GM23338 (cell line): ENCODE results near the gene ZBTB20. TPM values are rescaled to one million over a fixed set of nuclear protein-coding genes. Genes with fewer than 3 reads are reported as not detected.

Experiments
- ATAC-seq: fragments of 200-7000 bp; cut with Tn5 transposase; 3 replicates; pipeline ENCODE4 v1.9.1; 2020
- DNase-seq: peaks from one replicate; pipeline ENCODE4 v3.0.0-alpha.2; 2015; ENCODE audit warnings: low spot score
- H2AFZ ChIP-seq: fragments of 200-600 bp; sonication (generic); 2 replicates; pipeline ENCODE4 v1.8.0; 2016; ENCODE audit warnings: antibody characterized with exemption, mild to moderate bottlenecking, moderate library complexity
- H3F3A ChIP-seq: fragments of 200-600 bp; sonication (generic); replicated peaks from 2 replicates; pipeline ENCODE4 v1.8.0; 2017; ENCODE audit warnings: antibody characterized with exemption, mixed run types, low read depth
- H3K27ac ChIP-seq: fragments of 200-600 bp; sonication (generic); 2 replicates; pipeline ENCODE4 v1.6.1; 2016; ENCODE audit warnings: low read depth
- H3K27me3 ChIP-seq: fragments of 200-600 bp; sonication (generic); 2 replicates; pipeline ENCODE4 v1.8.0; 2016; ENCODE audit warnings: mild to moderate bottlenecking, mixed run types, moderate library complexity; ENCODE audit not compliant: insufficient read depth
- H3K36me3 ChIP-seq: fragments of 200-600 bp; sonication (generic); 2 replicates; pipeline ENCODE4 v1.8.0; 2016; ENCODE audit warnings: mild to moderate bottlenecking; ENCODE audit not compliant: insufficient read depth
- H3K4me1 ChIP-seq: fragments of 200-600 bp; sonication (generic); 2 replicates; pipeline ENCODE4 v1.8.0; 2016; ENCODE audit warnings: mild to moderate bottlenecking, moderate library complexity; ENCODE audit not compliant: insufficient read depth
- H3K4me2 ChIP-seq: fragments of 200-600 bp; sonication (generic); 2 replicates; pipeline ENCODE4 v1.7.1; 2017; ENCODE audit warnings: mixed run types
- H3K4me3 ChIP-seq: fragments of 200-600 bp; sonication (generic); 2 replicates; pipeline ENCODE4 v1.6.1; 2016; ENCODE audit warnings: mixed run types
- H3K79me2 ChIP-seq: fragments of 200-600 bp; sonication (generic); replicated peaks from 2 replicates; pipeline ENCODE4 v1.8.0; 2017; ENCODE audit warnings: mild to moderate bottlenecking; ENCODE audit not compliant: insufficient read depth
- H3K9me2 ChIP-seq: fragments of 200-600 bp; sonication (generic); 2 replicates; pipeline ENCODE4 v1.8.0; 2017; ENCODE audit not compliant: insufficient read depth
- H4K20me1 ChIP-seq: fragments of 200-600 bp; sonication (generic); replicated peaks from 2 replicates; pipeline ENCODE4 v1.8.0; 2017; ENCODE audit warnings: mild to moderate bottlenecking; ENCODE audit not compliant: insufficient read depth
- H3K27ac Mint-ChIP-seq: 2 replicates; pipeline ENCODE4 v1.8.0; 2020; ENCODE audit warnings: inconsistent platforms, mild to moderate bottlenecking, moderate library complexity, mixed read lengths
- H3K27me3 Mint-ChIP-seq: 3 replicates; pipeline ENCODE4 v1.8.0; 2022; ENCODE audit warnings: low read depth, mild to moderate bottlenecking, moderate library complexity, mixed read lengths, inconsistent platforms; ENCODE audit not compliant: insufficient read depth, poor library complexity
- H3K36me3 Mint-ChIP-seq: 3 replicates; pipeline ENCODE4 v1.8.0; 2021; ENCODE audit warnings: low read depth, mild to moderate bottlenecking, inconsistent platforms, moderate library complexity, mixed read lengths
- H3K4me1 Mint-ChIP-seq: 3 replicates; pipeline ENCODE4 v1.8.0; 2020; ENCODE audit warnings: mild to moderate bottlenecking, inconsistent platforms, mixed read lengths
- H3K4me3 Mint-ChIP-seq: 3 replicates; pipeline ENCODE4 v1.8.0; 2021; ENCODE audit warnings: moderate library complexity, mild to moderate bottlenecking, inconsistent platforms, mixed read lengths
- H3K9me3 Mint-ChIP-seq: 3 replicates; pipeline ENCODE4 v1.8.0; 2020; ENCODE audit warnings: moderate library complexity, mild to moderate bottlenecking, inconsistent platforms, mixed read lengths
- CREB1 ChIP-seq: fragments of 250-450 bp; sonication (Bioruptor Pico); IDR thresholded peaks from 2 replicates; pipeline ENCODE4 v1.5.0; 2020; ENCODE audit warnings: low read depth, mild to moderate bottlenecking, moderate library complexity
- EZH2 ChIP-seq: fragments of 200-600 bp; sonication (generic); IDR thresholded peaks from one replicate; pipeline ENCODE4 v1.8.0; 2017; ENCODE audit warnings: antibody characterized with exemption, mild to moderate bottlenecking, low read depth; ENCODE audit not compliant: unreplicated experiment
- EZH2phosphoT487 ChIP-seq: fragments of 200-600 bp; sonication (generic); IDR thresholded peaks from one replicate; pipeline ENCODE4 v1.8.1; 2018; ENCODE audit warnings: antibody characterized with exemption; ENCODE audit not compliant: unreplicated experiment
- JUNB ChIP-seq: IDR thresholded peaks from one replicate; pipeline ENCODE4 v1.6.1; 2016; ENCODE audit warnings: antibody characterized with exemption; ENCODE audit not compliant: unreplicated experiment
- NANOG ChIP-seq: IDR thresholded peaks from 2 replicates; pipeline ENCODE4 v1.6.1; 2016; ENCODE audit warnings: antibody characterized with exemption, borderline replicate concordance
- POLR2AphosphoS5 ChIP-seq: IDR thresholded peaks from 2 replicates; pipeline ENCODE4 v1.6.1; 2016; ENCODE audit warnings: antibody characterized with exemption, low read depth
- STAT1 ChIP-seq: IDR thresholded peaks from one replicate; pipeline ENCODE4 v1.6.1; 2016; ENCODE audit warnings: antibody characterized with exemption; ENCODE audit not compliant: unreplicated experiment
- ZNF114 ChIP-seq: fragments of 250-450 bp; sonication (Bioruptor Pico); IDR thresholded peaks from 2 replicates; pipeline ENCODE4 v1.5.0; 2020; ENCODE audit warnings: mild to moderate bottlenecking, moderate library complexity
- ZNF331 ChIP-seq: fragments of 250-450 bp; sonication (Bioruptor Pico); IDR thresholded peaks from 2 replicates; pipeline ENCODE4 v1.5.0; 2020; ENCODE audit warnings: low read depth, mild to moderate bottlenecking, moderate library complexity
- polyA plus RNA-seq: library from polyadenylated mRNA; unstranded; fragments of >200 nt; fragmentation: Nextera tagmentation; extraction: Ambion mirVana; gene quantifications from 2 replicates; pipeline ENCODE4 v1.2.1, GENCODE V29; 2016
- total RNA-seq: library from RNA; depleted of rRNA; stranded (reverse); fragments of >200 nt; shearing (Covaris generic); gene quantifications from 2 replicates; pipeline ENCODE4 v1.2.3, GENCODE V29; 2014
- TF ChIP-seq, protein P1 (sequence below), 2 experiments: fragments of 200-600 bp in 1 of 2; sonication (generic) in 1 of 2; conservative IDR thresholded peaks; 2 replicates each; pipeline versions ENCODE4 v1.5.1 to v1.6.1; 2016 to 2017; ENCODE audit warnings: antibody characterized with exemption in 2 of 2, low read depth in 2 of 2, mild to moderate bottlenecking in 2 of 2, moderate library complexity in 1 of 2
- TF ChIP-seq, protein P2 (sequence below): IDR thresholded peaks from 2 replicates; pipeline ENCODE4 v1.6.1; 2016; ENCODE audit warnings: antibody characterized with exemption
- TF ChIP-seq, protein P3 (sequence below): IDR thresholded peaks from one replicate; pipeline ENCODE4 v1.6.1; 2018; ENCODE audit warnings: antibody characterized with exemption; ENCODE audit not compliant: unreplicated experiment
- TF ChIP-seq, protein P4 (sequence below): fragments of 250-450 bp; sonication (Bioruptor Pico); IDR thresholded peaks from 2 replicates; pipeline ENCODE4 v1.5.0; 2020; ENCODE audit warnings: mild to moderate bottlenecking, moderate library complexity

Gene ZBTB20
- total and polyA plus RNA-seq, 2 experiments from 2014 or later, result 2.0 to 3.3 TPM

DNA sequence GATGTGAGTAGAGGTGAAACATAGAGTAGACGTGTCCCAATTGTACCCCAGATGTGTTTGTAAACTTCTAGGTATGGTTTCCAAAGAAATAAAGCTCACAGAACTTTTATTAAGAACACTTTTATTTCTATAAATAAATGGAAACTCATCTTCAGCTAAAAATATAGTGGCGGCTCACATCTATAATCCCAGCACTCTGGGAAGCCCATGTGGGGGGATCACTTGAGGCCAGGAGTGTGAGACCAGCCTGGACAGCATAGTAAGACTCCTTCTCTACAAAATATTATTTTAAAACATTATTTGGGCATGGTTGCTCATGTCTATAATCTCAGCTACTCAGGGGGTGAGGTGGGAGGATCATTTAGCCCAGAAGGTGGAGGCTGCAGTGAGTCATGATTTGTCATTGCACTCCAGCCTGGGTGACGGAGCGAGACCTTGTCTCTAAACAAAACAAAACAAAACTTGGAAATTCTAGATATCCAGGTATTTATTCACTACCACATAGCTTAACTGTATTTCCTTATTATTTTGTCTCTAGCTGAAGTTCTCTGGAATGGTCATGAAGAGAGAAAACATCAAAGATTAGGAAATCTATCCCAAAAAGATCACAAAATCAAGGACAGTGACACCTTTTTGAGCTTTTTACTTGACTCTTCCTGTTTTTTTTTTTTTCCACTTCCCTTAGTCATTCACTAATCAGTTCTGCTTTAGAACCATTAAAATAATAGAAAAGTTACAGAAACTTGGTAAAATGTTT lies 595.1 kb downstream of the ZBTB20 start:
- H4K20me1 ChIP-seq, result no peaks in the 10 kb centered on the region
- H3K27ac ChIP-seq, result no peak overlapping the region
- no peak overlapping the region for H3K27ac Mint-ChIP-seq
- no peak overlapping the region for H3K4me3 ChIP-seq
- H3F3A ChIP-seq, result no peaks in the 10 kb centered on the region
- H3K36me3 Mint-ChIP-seq, result no peaks in the 10 kb centered on the region
- H3K27me3 ChIP-seq, result no peaks in the 10 kb centered on the region
- no peak overlapping the region for H3K4me2 ChIP-seq
- H3K9me3 Mint-ChIP-seq, result no peaks in the 10 kb centered on the region
- ATAC-seq (no peak), DNase-seq (no peak)
- no peaks in the 10 kb centered on the region for H3K27me3 Mint-ChIP-seq
- TF ChIP-seq STAT1 (no peak), ZNF114 (no peak), EZH2phosphoT487 (no peak), ZNF331 (CRISPR knock-in tag) (no peak), JUNB (no peak), CREB1 (no peak), NANOG (no peak), POLR2AphosphoS5 (no peak), EZH2 (no peak)
- TF ChIP-seq, protein P1, sequence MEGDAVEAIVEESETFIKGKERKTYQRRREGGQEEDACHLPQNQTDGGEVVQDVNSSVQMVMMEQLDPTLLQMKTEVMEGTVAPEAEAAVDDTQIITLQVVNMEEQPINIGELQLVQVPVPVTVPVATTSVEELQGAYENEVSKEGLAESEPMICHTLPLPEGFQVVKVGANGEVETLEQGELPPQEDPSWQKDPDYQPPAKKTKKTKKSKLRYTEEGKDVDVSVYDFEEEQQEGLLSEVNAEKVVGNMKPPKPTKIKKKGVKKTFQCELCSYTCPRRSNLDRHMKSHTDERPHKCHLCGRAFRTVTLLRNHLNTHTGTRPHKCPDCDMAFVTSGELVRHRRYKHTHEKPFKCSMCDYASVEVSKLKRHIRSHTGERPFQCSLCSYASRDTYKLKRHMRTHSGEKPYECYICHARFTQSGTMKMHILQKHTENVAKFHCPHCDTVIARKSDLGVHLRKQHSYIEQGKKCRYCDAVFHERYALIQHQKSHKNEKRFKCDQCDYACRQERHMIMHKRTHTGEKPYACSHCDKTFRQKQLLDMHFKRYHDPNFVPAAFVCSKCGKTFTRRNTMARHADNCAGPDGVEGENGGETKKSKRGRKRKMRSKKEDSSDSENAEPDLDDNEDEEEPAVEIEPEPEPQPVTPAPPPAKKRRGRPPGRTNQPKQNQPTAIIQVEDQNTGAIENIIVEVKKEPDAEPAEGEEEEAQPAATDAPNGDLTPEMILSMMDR (conservative IDR thresholded peaks at IDR 0.05; ENCODE audit: low read depth in 2 of 2), result no peak
- TF ChIP-seq, protein P2, sequence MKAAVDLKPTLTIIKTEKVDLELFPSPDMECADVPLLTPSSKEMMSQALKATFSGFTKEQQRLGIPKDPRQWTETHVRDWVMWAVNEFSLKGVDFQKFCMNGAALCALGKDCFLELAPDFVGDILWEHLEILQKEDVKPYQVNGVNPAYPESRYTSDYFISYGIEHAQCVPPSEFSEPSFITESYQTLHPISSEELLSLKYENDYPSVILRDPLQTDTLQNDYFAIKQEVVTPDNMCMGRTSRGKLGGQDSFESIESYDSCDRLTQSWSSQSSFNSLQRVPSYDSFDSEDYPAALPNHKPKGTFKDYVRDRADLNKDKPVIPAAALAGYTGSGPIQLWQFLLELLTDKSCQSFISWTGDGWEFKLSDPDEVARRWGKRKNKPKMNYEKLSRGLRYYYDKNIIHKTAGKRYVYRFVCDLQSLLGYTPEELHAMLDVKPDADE, result no peak
- TF ChIP-seq, protein P3, sequence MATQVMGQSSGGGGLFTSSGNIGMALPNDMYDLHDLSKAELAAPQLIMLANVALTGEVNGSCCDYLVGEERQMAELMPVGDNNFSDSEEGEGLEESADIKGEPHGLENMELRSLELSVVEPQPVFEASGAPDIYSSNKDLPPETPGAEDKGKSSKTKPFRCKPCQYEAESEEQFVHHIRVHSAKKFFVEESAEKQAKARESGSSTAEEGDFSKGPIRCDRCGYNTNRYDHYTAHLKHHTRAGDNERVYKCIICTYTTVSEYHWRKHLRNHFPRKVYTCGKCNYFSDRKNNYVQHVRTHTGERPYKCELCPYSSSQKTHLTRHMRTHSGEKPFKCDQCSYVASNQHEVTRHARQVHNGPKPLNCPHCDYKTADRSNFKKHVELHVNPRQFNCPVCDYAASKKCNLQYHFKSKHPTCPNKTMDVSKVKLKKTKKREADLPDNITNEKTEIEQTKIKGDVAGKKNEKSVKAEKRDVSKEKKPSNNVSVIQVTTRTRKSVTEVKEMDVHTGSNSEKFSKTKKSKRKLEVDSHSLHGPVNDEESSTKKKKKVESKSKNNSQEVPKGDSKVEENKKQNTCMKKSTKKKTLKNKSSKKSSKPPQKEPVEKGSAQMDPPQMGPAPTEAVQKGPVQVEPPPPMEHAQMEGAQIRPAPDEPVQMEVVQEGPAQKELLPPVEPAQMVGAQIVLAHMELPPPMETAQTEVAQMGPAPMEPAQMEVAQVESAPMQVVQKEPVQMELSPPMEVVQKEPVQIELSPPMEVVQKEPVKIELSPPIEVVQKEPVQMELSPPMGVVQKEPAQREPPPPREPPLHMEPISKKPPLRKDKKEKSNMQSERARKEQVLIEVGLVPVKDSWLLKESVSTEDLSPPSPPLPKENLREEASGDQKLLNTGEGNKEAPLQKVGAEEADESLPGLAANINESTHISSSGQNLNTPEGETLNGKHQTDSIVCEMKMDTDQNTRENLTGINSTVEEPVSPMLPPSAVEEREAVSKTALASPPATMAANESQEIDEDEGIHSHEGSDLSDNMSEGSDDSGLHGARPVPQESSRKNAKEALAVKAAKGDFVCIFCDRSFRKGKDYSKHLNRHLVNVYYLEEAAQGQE, result no peak
- TF ChIP-seq, protein P4, sequence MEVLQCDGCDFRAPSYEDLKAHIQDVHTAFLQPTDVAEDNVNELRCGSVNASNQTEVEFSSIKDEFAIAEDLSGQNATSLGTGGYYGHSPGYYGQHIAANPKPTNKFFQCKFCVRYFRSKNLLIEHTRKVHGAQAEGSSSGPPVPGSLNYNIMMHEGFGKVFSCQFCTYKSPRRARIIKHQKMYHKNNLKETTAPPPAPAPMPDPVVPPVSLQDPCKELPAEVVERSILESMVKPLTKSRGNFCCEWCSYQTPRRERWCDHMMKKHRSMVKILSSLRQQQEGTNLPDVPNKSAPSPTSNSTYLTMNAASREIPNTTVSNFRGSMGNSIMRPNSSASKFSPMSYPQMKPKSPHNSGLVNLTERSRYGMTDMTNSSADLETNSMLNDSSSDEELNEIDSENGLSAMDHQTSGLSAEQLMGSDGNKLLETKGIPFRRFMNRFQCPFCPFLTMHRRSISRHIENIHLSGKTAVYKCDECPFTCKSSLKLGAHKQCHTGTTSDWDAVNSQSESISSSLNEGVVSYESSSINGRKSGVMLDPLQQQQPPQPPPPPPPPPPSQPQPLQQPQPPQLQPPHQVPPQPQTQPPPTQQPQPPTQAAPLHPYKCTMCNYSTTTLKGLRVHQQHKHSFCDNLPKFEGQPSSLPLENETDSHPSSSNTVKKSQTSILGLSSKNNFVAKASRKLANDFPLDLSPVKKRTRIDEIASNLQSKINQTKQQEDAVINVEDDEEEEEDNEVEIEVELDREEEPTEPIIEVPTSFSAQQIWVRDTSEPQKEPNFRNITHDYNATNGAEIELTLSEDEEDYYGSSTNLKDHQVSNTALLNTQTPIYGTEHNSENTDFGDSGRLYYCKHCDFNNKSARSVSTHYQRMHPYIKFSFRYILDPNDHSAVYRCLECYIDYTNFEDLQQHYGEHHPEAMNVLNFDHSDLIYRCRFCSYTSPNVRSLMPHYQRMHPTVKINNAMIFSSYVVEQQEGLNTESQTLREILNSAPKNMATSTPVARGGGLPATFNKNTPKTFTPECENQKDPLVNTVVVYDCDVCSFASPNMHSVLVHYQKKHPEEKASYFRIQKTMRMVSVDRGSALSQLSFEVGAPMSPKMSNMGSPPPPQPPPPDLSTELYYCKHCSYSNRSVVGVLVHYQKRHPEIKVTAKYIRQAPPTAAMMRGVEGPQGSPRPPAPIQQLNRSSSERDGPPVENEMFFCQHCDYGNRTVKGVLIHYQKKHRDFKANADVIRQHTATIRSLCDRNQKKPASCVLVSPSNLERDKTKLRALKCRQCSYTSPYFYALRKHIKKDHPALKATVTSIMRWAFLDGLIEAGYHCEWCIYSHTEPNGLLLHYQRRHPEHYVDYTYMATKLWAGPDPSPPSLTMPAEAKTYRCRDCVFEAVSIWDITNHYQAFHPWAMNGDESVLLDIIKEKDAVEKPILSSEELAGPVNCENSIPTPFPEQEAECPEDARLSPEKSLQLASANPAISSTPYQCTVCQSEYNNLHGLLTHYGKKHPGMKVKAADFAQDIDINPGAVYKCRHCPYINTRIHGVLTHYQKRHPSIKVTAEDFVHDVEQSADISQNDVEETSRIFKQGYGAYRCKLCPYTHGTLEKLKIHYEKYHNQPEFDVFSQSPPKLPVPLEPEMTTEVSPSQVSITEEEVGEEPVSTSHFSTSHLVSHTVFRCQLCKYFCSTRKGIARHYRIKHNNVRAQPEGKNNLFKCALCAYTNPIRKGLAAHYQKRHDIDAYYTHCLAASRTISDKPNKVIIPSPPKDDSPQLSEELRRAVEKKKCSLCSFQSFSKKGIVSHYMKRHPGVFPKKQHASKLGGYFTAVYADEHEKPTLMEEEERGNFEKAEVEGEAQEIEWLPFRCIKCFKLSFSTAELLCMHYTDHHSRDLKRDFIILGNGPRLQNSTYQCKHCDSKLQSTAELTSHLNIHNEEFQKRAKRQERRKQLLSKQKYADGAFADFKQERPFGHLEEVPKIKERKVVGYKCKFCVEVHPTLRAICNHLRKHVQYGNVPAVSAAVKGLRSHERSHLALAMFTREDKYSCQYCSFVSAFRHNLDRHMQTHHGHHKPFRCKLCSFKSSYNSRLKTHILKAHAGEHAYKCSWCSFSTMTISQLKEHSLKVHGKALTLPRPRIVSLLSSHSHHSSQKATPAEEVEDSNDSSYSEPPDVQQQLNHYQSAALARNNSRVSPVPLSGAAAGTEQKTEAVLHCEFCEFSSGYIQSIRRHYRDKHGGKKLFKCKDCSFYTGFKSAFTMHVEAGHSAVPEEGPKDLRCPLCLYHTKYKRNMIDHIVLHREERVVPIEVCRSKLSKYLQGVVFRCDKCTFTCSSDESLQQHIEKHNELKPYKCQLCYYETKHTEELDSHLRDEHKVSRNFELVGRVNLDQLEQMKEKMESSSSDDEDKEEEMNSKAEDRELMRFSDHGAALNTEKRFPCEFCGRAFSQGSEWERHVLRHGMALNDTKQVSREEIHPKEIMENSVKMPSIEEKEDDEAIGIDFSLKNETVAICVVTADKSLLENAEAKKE (CRISPR knock-in tag), result no peak
- H2AFZ ChIP-seq, result no peak overlapping the region
- no peaks in the 10 kb centered on the region for H3K9me2 ChIP-seq
- H3K79me2 ChIP-seq, result no peaks in the 10 kb centered on the region
- no peaks in the 10 kb centered on the region for H3K4me1 ChIP-seq
- no peaks in the 10 kb centered on the region for H3K36me3 ChIP-seq
- H3K4me3 Mint-ChIP-seq, result no peak overlapping the region
- no peaks in the 10 kb centered on the region for H3K4me1 Mint-ChIP-seq
